Activated T-helper 1 cell treated with anti-CD3 and anti-CD28 coated beads, Interleukin-12 subunit alpha, Interleukin-12 subunit beta, Interleukin-2, Interleukin-4 antibody, amounts not matched to agents 30 ng/mL and 10 ng/mL and 1 ng/mL, durations not matched to agents 14 hours and 24 hours and 36 hours (primary cell): ENCODE measurements around the gene CELF5. TPM values are rescaled to one million over a fixed set of nuclear protein-coding genes. Genes with fewer than 3 reads are reported as not detected.
"Not testable (repeated sequence)": the region's sequence is repeated elsewhere in the genome, so short reads cannot be mapped to it uniquely, and the experiment has no call there.

Experiments
- DNase-seq: peaks from one replicate; pipeline ENCODE4 v3.0.0; 2021; ENCODE audit warnings: low spot score
- H3K27ac Mint-ChIP-seq: one replicate; pipeline ENCODE4 v1.8.0; 2021; ENCODE audit warnings: mild to moderate bottlenecking, mixed read lengths
- H3K27me3 Mint-ChIP-seq: one replicate; pipeline ENCODE4 v1.8.0; 2022; ENCODE audit warnings: mild to moderate bottlenecking, moderate library complexity, mixed read lengths; ENCODE audit not compliant: insufficient read depth
- H3K36me3 Mint-ChIP-seq: one replicate; pipeline ENCODE4 v1.8.0; 2021; ENCODE audit warnings: low read depth, mixed read lengths
- H3K4me1 Mint-ChIP-seq: one replicate; pipeline ENCODE4 v1.8.0; 2021; ENCODE audit warnings: low read depth, mixed read lengths
- H3K4me3 Mint-ChIP-seq: one replicate; pipeline ENCODE4 v1.8.0; 2021; ENCODE audit warnings: mild to moderate bottlenecking, moderate library complexity, mixed read lengths
- H3K9me3 Mint-ChIP-seq: one replicate; pipeline ENCODE4 v1.8.0; 2021; ENCODE audit warnings: mixed read lengths
- intact Hi-C: fragments of 100-400 bp; cut with micrococcal nuclease; formaldehyde crosslinking; loops from one replicate; pipeline ENCODE4 v1.15.1; 2024
- total RNA-seq: library from RNA; stranded (reverse); gene quantifications from 2 replicates; pipeline ENCODE4 v1.2.3, GENCODE V29; 2022

Gene CELF5
- total RNA-seq, 1 donor from 2014 or later = 0.08 TPM

GRCh38 chr19:3323026-3323425 lies 98.6 kb downstream of the CELF5 start:
- H3K4me3 Mint-ChIP-seq = no peak overlapping the region
- H3K36me3 Mint-ChIP-seq = no peaks in the 10 kb centered on the region
- no peak for DNase-seq
- H3K9me3 Mint-ChIP-seq = no peaks in the 10 kb centered on the region
- no peak overlapping the region for H3K27ac Mint-ChIP-seq
- no peaks in the 10 kb centered on the region for H3K4me1 Mint-ChIP-seq
- peaks cover 6% of the 10 kb centered on the region for H3K27me3 Mint-ChIP-seq
- intact Hi-C loops = loop anchor here (10.0 kb wide), 1 partner anchor 382 kb away; the partner anchor contains the start of genes PIP5K1C and TJP3

- H3K27ac Mint-ChIP-seq = no peak overlapping the region
- intact Hi-C loops = loop anchor here (10.0 kb wide), 1 partner anchor 381 kb away; the partner anchor contains the start of genes PIP5K1C and TJP3
- no peaks in the 10 kb centered on the region for H3K36me3 Mint-ChIP-seq
- H3K4me1 Mint-ChIP-seq = no peaks in the 10 kb centered on the region
- peaks cover 6% of the 10 kb centered on the region for H3K27me3 Mint-ChIP-seq
- H3K4me3 Mint-ChIP-seq = no peak overlapping the region
- H3K9me3 Mint-ChIP-seq = no peaks in the 10 kb centered on the region
- DNase-seq = no peak
These were observed 99.2 kb downstream of the CELF5 start for GRCh38 chr19:3323658-3324057.

GRCh38 chr19:3324405-3324856 lies 100.0 kb downstream of the CELF5 start:
- Mint-ChIP-seq H3K4me1 (no peaks in the 10 kb centered on the region), H3K36me3 (no peaks in the 10 kb centered on the region), H3K9me3 (no peaks in the 10 kb centered on the region), H3K4me3 (no peak overlapping the region), H3K27me3 (peaks cover 9% of the 10 kb centered on the region), H3K27ac (no peak overlapping the region)
- intact Hi-C loops = loop anchor here (10.0 kb wide), 1 partner anchor 380 kb away; the partner anchor contains the start of genes PIP5K1C and TJP3
- DNase-seq = peak; percentile 52

- intact Hi-C loops = loop anchor here (10.0 kb wide), 1 partner anchor 379 kb away; the partner anchor contains the start of genes PIP5K1C and TJP3
- Mint-ChIP-seq H3K9me3 (no peaks in the 10 kb centered on the region), H3K4me1 (no peaks in the 10 kb centered on the region), H3K27me3 (peaks cover 9% of the 10 kb centered on the region), H3K4me3 (no peak overlapping the region), H3K36me3 (no peaks in the 10 kb centered on the region), H3K27ac (no peak overlapping the region)
- no peak for DNase-seq
These were observed 101.0 kb downstream of the CELF5 start for GRCh38 chr19:3325451-3325850.

- H3K9me3 Mint-ChIP-seq = no peaks in the 10 kb centered on the region
- H3K4me3 Mint-ChIP-seq = no peak overlapping the region
- no peak for DNase-seq
- H3K4me1 Mint-ChIP-seq = no peaks in the 10 kb centered on the region
- intact Hi-C loops = loop anchor here (10.0 kb wide), 1 partner anchor 376 kb away; the partner anchor contains the start of genes PIP5K1C and TJP3
- H3K36me3 Mint-ChIP-seq = no peaks in the 10 kb centered on the region
- H3K27ac Mint-ChIP-seq = no peak overlapping the region
- H3K27me3 Mint-ChIP-seq = peaks cover 9% of the 10 kb centered on the region
These were observed 104.3 kb downstream of the CELF5 start for GRCh38 chr19:3328743-3329142.

- no peaks in the 10 kb centered on the region for H3K9me3 Mint-ChIP-seq
- no peak overlapping the region for H3K27ac Mint-ChIP-seq
- H3K27me3 Mint-ChIP-seq = peaks cover 9% of the 10 kb centered on the region
- DNase-seq = no peak
- no peaks in the 10 kb centered on the region for H3K4me1 Mint-ChIP-seq
- intact Hi-C loops = no loop called here
- H3K4me3 Mint-ChIP-seq = no peak overlapping the region
- no peaks in the 10 kb centered on the region for H3K36me3 Mint-ChIP-seq
These were observed 105.6 kb downstream of the CELF5 start for GRCh38 chr19:3330047-3330446.

- H3K27me3 Mint-ChIP-seq, intact Hi-C loops, H3K4me3 Mint-ChIP-seq, H3K27ac Mint-ChIP-seq, DNase-seq, H3K4me1 Mint-ChIP-seq, H3K36me3 Mint-ChIP-seq, H3K9me3 Mint-ChIP-seq: not testable (repeated sequence)
These were observed 107.8 kb downstream of the CELF5 start for GRCh38 chr19:3332232-3332631.

- H3K4me1 Mint-ChIP-seq = no peaks in the 10 kb centered on the region
- H3K36me3 Mint-ChIP-seq = no peaks in the 10 kb centered on the region
- no peak overlapping the region for H3K27ac Mint-ChIP-seq
- H3K27me3 Mint-ChIP-seq = peaks cover 3% of the 10 kb centered on the region
- no peaks in the 10 kb centered on the region for H3K9me3 Mint-ChIP-seq
- DNase-seq = no peak
- intact Hi-C loops = no loop called here
- no peak overlapping the region for H3K4me3 Mint-ChIP-seq
These were observed 108.6 kb downstream of the CELF5 start for GRCh38 chr19:3333020-3333583.

- Mint-ChIP-seq H3K36me3 (no peaks in the 10 kb centered on the region), H3K4me3 (no peak overlapping the region), H3K27me3 (peaks cover 3% of the 10 kb centered on the region), H3K9me3 (no peaks in the 10 kb centered on the region), H3K4me1 (no peaks in the 10 kb centered on the region), H3K27ac (no peak overlapping the region)
- DNase-seq = no peak
- intact Hi-C loops = no loop called here
These were observed 109.2 kb downstream of the CELF5 start for GRCh38 chr19:3333662-3334061.

GRCh38 chr19:3334749-3335430 lies 110.4 kb downstream of the CELF5 start:
- H3K36me3 Mint-ChIP-seq, H3K27ac Mint-ChIP-seq, H3K4me3 Mint-ChIP-seq, DNase-seq, H3K4me1 Mint-ChIP-seq, intact Hi-C loops, H3K27me3 Mint-ChIP-seq, H3K9me3 Mint-ChIP-seq: not testable (repeated sequence)

- H3K36me3 Mint-ChIP-seq = no peaks in the 10 kb centered on the region
- intact Hi-C loops = no loop called here
These were observed 111.2 kb downstream of the CELF5 start for GRCh38 chr19:3335431-3336350.

GRCh38 chr19:3336351-3336679 lies 111.9 kb downstream of the CELF5 start:
- Mint-ChIP-seq H3K27ac (no peak overlapping the region), H3K4me3 (no peak overlapping the region), H3K4me1 (no peaks in the 10 kb centered on the region), H3K27me3 (no peaks in the 10 kb centered on the region), H3K9me3 (no peaks in the 10 kb centered on the region), H3K36me3 (no peaks in the 10 kb centered on the region)
- DNase-seq = no peak
- intact Hi-C loops = no loop called here

More at GRCh38 chr19:3335431-3336350, 111.2 kb downstream of the CELF5 start:
- H3K4me3 Mint-ChIP-seq = no peak overlapping the region
- DNase-seq = no peak
- H3K9me3 Mint-ChIP-seq = no peaks in the 10 kb centered on the region
- H3K27me3 Mint-ChIP-seq = no peaks in the 10 kb centered on the region
- no peak overlapping the region for H3K27ac Mint-ChIP-seq
- H3K4me1 Mint-ChIP-seq = no peaks in the 10 kb centered on the region
